H1 (cell line): ENCODE data around the gene DPF3. TPM values are rescaled to one million over a fixed set of nuclear protein-coding genes. Genes with fewer than 3 reads are reported as not detected.

Experiments used
- CTCF ChIA-PET: fragments of 300-600 bp; sonication (Branson Sonifier 250); formaldehyde crosslinking; loops from one replicate; lab custom pipeline; 2021; ENCODE audit not compliant: partially characterized antibody; lab: Charles Lee
- POLR2A ChIA-PET: fragments of 300-600 bp; sonication (Branson Sonifier 250); formaldehyde crosslinking; loops from one replicate; lab custom pipeline; 2021; ENCODE audit warnings: inconsistent platforms; ENCODE audit not compliant: partially characterized antibody; lab: Charles Lee
- DNase-seq, 2 experiments: peaks; one replicate each; pipeline versions ENCODE4 v3.0.0 to v3.0.0-alpha.2; 2010 to 2022; ENCODE audit warnings: low spot score in 2 of 2, low read depth in 1 of 2, mixed read lengths in 1 of 2
- FAIRE-seq: peaks from 2 replicates; lab custom pipeline; 2011; peaks lifted over from hg19 to GRCh38; lab: Jason Lieb, UNC
- H2AFZ ChIP-seq: 2 replicates; pipeline ENCODE4 v1.8.1; 2012; ENCODE audit warnings: low read length, inconsistent platforms
- H2AK5ac ChIP-seq: 2 replicates; pipeline ENCODE4 v1.6.1; 2013; ENCODE audit warnings: low read depth, low read length
- H2BK120ac ChIP-seq: replicated peaks from 2 replicates; pipeline ENCODE3; 2013; ENCODE audit warnings: low read depth, low read length, inconsistent platforms
- H2BK12ac ChIP-seq: 2 replicates; pipeline ENCODE4 v1.6.1; 2013; ENCODE audit warnings: low read depth, low read length
- H2BK15ac ChIP-seq: 2 replicates; pipeline ENCODE4 v1.6.1; 2013; ENCODE audit warnings: low read length
- H2BK20ac ChIP-seq: 2 replicates; pipeline ENCODE4 v1.6.1; 2013; ENCODE audit warnings: low read length
- H2BK5ac ChIP-seq: 2 replicates; pipeline ENCODE4 v1.6.1; 2013; ENCODE audit warnings: low read depth, low read length
- H3K14ac ChIP-seq: 2 replicates; pipeline ENCODE4 v1.6.1; 2013; ENCODE audit warnings: inconsistent platforms; ENCODE audit not compliant: insufficient read length
- H3K18ac ChIP-seq: 2 replicates; pipeline ENCODE4 v1.6.1; 2013; ENCODE audit warnings: low read length; ENCODE audit errors: extremely low read depth
- H3K23ac ChIP-seq: 2 replicates; pipeline ENCODE4 v1.6.1; 2013; ENCODE audit warnings: inconsistent platforms; ENCODE audit not compliant: insufficient read length
- H3K23me2 ChIP-seq: 2 replicates; pipeline ENCODE4 v1.6.1; 2013; ENCODE audit warnings: low read depth, low read length
- H3K27ac ChIP-seq: 2 replicates; pipeline ENCODE4 v1.6.1; 2011; ENCODE audit warnings: low read depth, low read length, inconsistent platforms
- H3K27me3 ChIP-seq, 4 experiments: replicated peaks in 1 of 4; 1 replicate in 1 of 4; 2 replicates in 3 of 4; pipeline versions ENCODE4 v1.6.1 to v1.8.1; 2011 to 2013; ENCODE audit warnings: low read length in 3 of 4, mild to moderate bottlenecking in 3 of 4, inconsistent platforms in 2 of 4, mixed read lengths in 2 of 4, moderate library complexity in 1 of 4; ENCODE audit not compliant: control insufficient read depth in 3 of 4, insufficient read depth in 3 of 4; ENCODE audit errors: extremely low read depth in 1 of 4
- H3K36me3 ChIP-seq, 4 experiments: 2 replicates each; pipeline versions ENCODE4 v1.6.1 to v1.8.1; 2011 to 2013; ENCODE audit warnings: mild to moderate bottlenecking in 4 of 4, low read length in 3 of 4, moderate library complexity in 2 of 4, control low read depth in 1 of 4, inconsistent platforms in 1 of 4; ENCODE audit not compliant: insufficient read depth in 4 of 4, control insufficient read depth in 2 of 4
- H3K4ac ChIP-seq: replicated peaks from 2 replicates; pipeline ENCODE3; 2013; ENCODE audit warnings: low read length, low read depth, mixed read lengths, inconsistent platforms; ENCODE audit not compliant: insufficient read length
- H3K4me1 ChIP-seq, 4 experiments: replicated peaks in 1 of 4; 1 replicate in 1 of 4; 2 replicates in 3 of 4; pipeline versions ENCODE4 v1.6.1 to v1.8.1; 2011 to 2013; ENCODE audit warnings: low read length in 3 of 4, inconsistent platforms in 2 of 4, mixed read lengths in 1 of 4; ENCODE audit not compliant: insufficient read depth in 4 of 4, control insufficient read depth in 3 of 4
- H3K4me2 ChIP-seq, 2 experiments: 2 replicates each; pipeline versions ENCODE4 v1.6.1 to v1.8.1; 2011 to 2013; ENCODE audit warnings: low read depth in 2 of 2, low read length in 2 of 2, control low read depth in 1 of 2, inconsistent platforms in 1 of 2, mild to moderate bottlenecking in 1 of 2; ENCODE audit not compliant: insufficient read depth in 1 of 2
- H3K4me3 ChIP-seq, 4 experiments: fragments of 200-600, 300-600 bp in 1 of 4; sonication (generic), shearing (Covaris generic), sonication (Bioruptor Twin) in 1 of 4; 2 replicates each; pipeline versions ENCODE4 v1.5.1 to v1.8.1; 2011 to 2016; ENCODE audit warnings: low read length in 4 of 4, low read depth in 3 of 4, control low read depth in 2 of 4, inconsistent platforms in 2 of 4, mild to moderate bottlenecking in 2 of 4, mixed read lengths in 1 of 4, moderate library complexity in 1 of 4; ENCODE audit not compliant: insufficient read depth in 2 of 4; ENCODE audit errors: extremely low read depth in 1 of 4
- H3K56ac ChIP-seq: replicated peaks from 2 replicates; pipeline ENCODE3; 2013; ENCODE audit warnings: low read depth, mild to moderate bottlenecking, mixed read lengths, low read length, inconsistent platforms; ENCODE audit not compliant: insufficient read length
- H3K79me1 ChIP-seq: 2 replicates; pipeline ENCODE4 v1.6.1; 2013; ENCODE audit warnings: low read depth, low read length, control low read depth
- H3K79me2 ChIP-seq, 2 experiments: 2 replicates each; pipeline versions ENCODE4 v1.6.1 to v1.8.1; 2012 to 2013; ENCODE audit warnings: low read length in 2 of 2, mild to moderate bottlenecking in 2 of 2, inconsistent platforms in 1 of 2; ENCODE audit not compliant: insufficient read depth in 2 of 2, control insufficient read depth in 1 of 2
- H3K9ac ChIP-seq, 4 experiments: replicated peaks in 1 of 4; 1 replicate in 1 of 4; 2 replicates in 3 of 4; pipeline versions ENCODE4 v1.6.1 to v1.8.1; 2011 to 2013; ENCODE audit warnings: low read depth in 3 of 4, low read length in 3 of 4, control low read depth in 2 of 4, mild to moderate bottlenecking in 2 of 4, moderate library complexity in 2 of 4, inconsistent platforms in 1 of 4; ENCODE audit errors: extremely low read depth in 1 of 4
- H3K9me3 ChIP-seq, 2 experiments: 2 replicates each; pipeline versions ENCODE4 v1.6.1 to v1.8.1; 2012 to 2013; ENCODE audit warnings: mild to moderate bottlenecking in 2 of 2, moderate library complexity in 2 of 2, control low read depth in 1 of 2, inconsistent platforms in 1 of 2, low read depth in 1 of 2, low read length in 1 of 2, mixed read lengths in 1 of 2; ENCODE audit not compliant: insufficient read depth in 2 of 2
- H4K20me1 ChIP-seq, 2 experiments: replicated peaks in 1 of 2; 2 replicates each; pipeline versions ENCODE3 to v1.8.1; 2011 to 2013; ENCODE audit warnings: inconsistent platforms in 2 of 2, low read length in 2 of 2, mild to moderate bottlenecking in 1 of 2; ENCODE audit not compliant: insufficient read depth in 2 of 2, control insufficient read depth in 1 of 2
- H4K5ac ChIP-seq: 2 replicates; pipeline ENCODE4 v1.6.1; 2013; ENCODE audit warnings: low read length, low read depth, mixed read lengths, inconsistent platforms; ENCODE audit not compliant: insufficient read length
- H4K8ac ChIP-seq: 2 replicates; pipeline ENCODE4 v1.8.0; 2013; ENCODE audit warnings: mild to moderate bottlenecking, moderate library complexity, low read length, inconsistent platforms; ENCODE audit not compliant: insufficient read depth; ENCODE audit errors: extremely low read depth
- H4K91ac ChIP-seq: replicated peaks from 2 replicates; pipeline ENCODE3; 2013; ENCODE audit warnings: low read length, mixed read lengths, inconsistent platforms; ENCODE audit not compliant: insufficient read length
- CBX5 ChIP-seq: fragments of 300-800, 300-1000 bp; sonication (generic); IDR thresholded peaks from 2 replicates; pipeline ENCODE4 v1.7.1; 2016; ENCODE audit warnings: antibody characterized with exemption, low read length, low read depth
- CEBPB ChIP-seq: IDR thresholded peaks from 2 replicates; pipeline ENCODE4 v1.6.1; 2012; ENCODE audit warnings: low read depth, low read length
- CHD1 ChIP-seq: IDR thresholded peaks from 2 replicates; pipeline ENCODE4 v1.6.1; 2012; ENCODE audit warnings: low read depth, low read length, improper control_type of control experiment
- FOSL1 ChIP-seq: IDR thresholded peaks from 2 replicates; pipeline ENCODE4 v1.6.1; 2011; ENCODE audit warnings: mild to moderate bottlenecking, low read depth, low read length, moderate library complexity; ENCODE audit not compliant: insufficient read depth
- GTF2F1 ChIP-seq: IDR thresholded peaks from 2 replicates; pipeline ENCODE4 v1.6.1; 2012; ENCODE audit warnings: low read depth, low read length, improper control_type of control experiment, borderline replicate concordance
- MAX ChIP-seq: IDR thresholded peaks from 2 replicates; pipeline ENCODE4 v1.6.1; 2012; ENCODE audit warnings: inconsistent platforms
- POLR2A ChIP-seq, 2 experiments: IDR thresholded peaks; 1 replicate in 1 of 2; 2 replicates in 1 of 2; pipeline ENCODE4 v1.6.1; 2011; ENCODE audit warnings: low read depth in 2 of 2, low read length in 2 of 2, mild to moderate bottlenecking in 2 of 2; ENCODE audit errors: control extremely low read depth in 1 of 2
- RBBP5 ChIP-seq: IDR thresholded peaks from 2 replicates; pipeline ENCODE4 v1.7.1; 2012; ENCODE audit warnings: low read depth, mild to moderate bottlenecking, inconsistent platforms, low read length, moderate library complexity, borderline replicate concordance
- SIRT6 ChIP-seq: IDR thresholded peaks from one replicate; pipeline ENCODE4 v1.7.1; 2012; ENCODE audit warnings: low read length, inconsistent platforms
- ZNF274 ChIP-seq: IDR thresholded peaks from 2 replicates; pipeline ENCODE4 v1.7.0; 2012; ENCODE audit warnings: low read length, borderline replicate concordance; ENCODE audit errors: extremely low read depth
- WGBS, 2 experiments: shearing (Covaris generic) in 1 of 2; methylation state at CpG; one replicate each; pipeline versions ENCODE4 v1.1.6 to v1.1.7; 2013 to 2015; ENCODE audit warnings: low lambda C conversion rate in 2 of 2, mixed read lengths in 2 of 2, inconsistent platforms in 1 of 2, low coverage in 1 of 2, missing lambda C conversion rate in 1 of 2; ENCODE audit not compliant: insufficient replicate concordance in 2 of 2, insufficient coverage in 1 of 2, insufficient read length in 1 of 2; ENCODE audit errors: extremely low coverage in 1 of 2, missing lambda C conversion rate in 1 of 2; 5-methylcytosine and 5-hydroxymethylcytosine counted together
- polyA plus RNA-seq, 7 experiments: library from polyadenylated mRNA; depleted of rRNA in 3 of 7; stranded (reverse) in 5 of 7; unstranded in 2 of 7; fragments of >200 nt in 5 of 7; fragments of 200-250 nt in 2 of 7; gene quantifications; 1 replicate in 5 of 7; 2 replicates in 1 of 7; 4 replicates in 1 of 7; pipeline versions ENCODE4 v1.2.1 to v1.2.3, GENCODE V29; 2011 to 2013; ENCODE audit warnings: missing spikeins in 2 of 7, mixed read lengths in 2 of 7
- total RNA-seq: library from RNA; stranded (reverse); fragmentation: NEBNext Ultra II Directional; extraction: Animal tissue kit (Norgen Biotek cat#: 25700); gene quantifications from 2 replicates; pipeline ENCODE4 v1.2.1, GENCODE V29; 2021
- TF ChIP-seq, protein P1 (sequence below), 3 experiments: IDR thresholded peaks; 1 replicate in 2 of 3; 2 replicates in 1 of 3; pipeline versions ENCODE4 v1.5.1 to v1.6.1; 2011; ENCODE audit warnings: low read length in 3 of 3, mild to moderate bottlenecking in 3 of 3, inconsistent platforms in 2 of 3, low read depth in 1 of 3, moderate library complexity in 1 of 3; ENCODE audit not compliant: insufficient read depth in 1 of 3; ENCODE audit errors: control extremely low read depth in 1 of 3
- TF ChIP-seq, protein P2 (sequence below): IDR thresholded peaks from 2 replicates; pipeline ENCODE4 v1.6.1; 2011; ENCODE audit warnings: low read depth, mild to moderate bottlenecking, low read length; ENCODE audit not compliant: insufficient read depth

DPF3 gene
- total and polyA plus RNA-seq, 2 of the 8 experiments (the other 6 are each of a cell fraction or from before 2014, with no cell fraction given), result 0.19 TPM; not detected in 1

- WGBS, 2 experiments, result 95 to 100% methylated on average over 2 to 9 of the region's 9 CpGs
- Histone ChIP-seq H3K4me3 (no peak overlapping the region), H3K9me3 (no peaks in the 10 kb centered on the region), H4K8ac (no peak overlapping the region), H3K18ac (no peak overlapping the region), H3K4ac (no peak overlapping the region), H3K14ac (no peak overlapping the region), H3K23me2 (no peaks in the 10 kb centered on the region; the same call in 1 of the 2 replicates), H3K23ac (no peak overlapping the region), H3K79me1 (no peaks in the 10 kb centered on the region), H3K9ac (no peak overlapping the region), H3K27me3 (no peaks in the 10 kb centered on the region), H2BK5ac (no peak overlapping the region), H3K36me3 (no peaks in the 10 kb centered on the region), H3K56ac (no peak overlapping the region), H3K79me2 (no peaks in the 10 kb centered on the region), H3K27ac (no peak overlapping the region), H2AK5ac (no peak overlapping the region), H3K4me2 (no peak overlapping the region), H3K4me1 (no peaks in the 10 kb centered on the region), H4K5ac (no peak overlapping the region), H2BK15ac (no peak overlapping the region), H2BK12ac (no peak overlapping the region), H2BK120ac (no peak overlapping the region), H4K20me1 (no peaks in the 10 kb centered on the region), H2BK20ac (no peak overlapping the region), H4K91ac (no peak overlapping the region), H2AFZ (no peak overlapping the region)
- FAIRE-seq (no peak), DNase-seq (no peak)
- ChIA-PET CTCF (interaction anchor here (0.9 to 1.7 kb wide), 3 partner anchors 9 to 130 kb away, joined by 3 read pairs; no protein-coding TSS in a partner anchor), POLR2A (no interaction called here)
- TF ChIP-seq MAX (no peak), ZNF274 (no peak), CEBPB (no peak), POLR2A (IDR thresholded peaks at IDR 0.05; ENCODE audit: control extremely low read depth in 1 of 2, low read depth in 2 of 2, low read length in 2 of 2) (no peak), GTF2F1 (no peak), SIRT6 (no peak), CBX5 (no peak), RBBP5 (no peak), FOSL1 (no peak), CHD1 (no peak)
- TF ChIP-seq, protein P1, sequence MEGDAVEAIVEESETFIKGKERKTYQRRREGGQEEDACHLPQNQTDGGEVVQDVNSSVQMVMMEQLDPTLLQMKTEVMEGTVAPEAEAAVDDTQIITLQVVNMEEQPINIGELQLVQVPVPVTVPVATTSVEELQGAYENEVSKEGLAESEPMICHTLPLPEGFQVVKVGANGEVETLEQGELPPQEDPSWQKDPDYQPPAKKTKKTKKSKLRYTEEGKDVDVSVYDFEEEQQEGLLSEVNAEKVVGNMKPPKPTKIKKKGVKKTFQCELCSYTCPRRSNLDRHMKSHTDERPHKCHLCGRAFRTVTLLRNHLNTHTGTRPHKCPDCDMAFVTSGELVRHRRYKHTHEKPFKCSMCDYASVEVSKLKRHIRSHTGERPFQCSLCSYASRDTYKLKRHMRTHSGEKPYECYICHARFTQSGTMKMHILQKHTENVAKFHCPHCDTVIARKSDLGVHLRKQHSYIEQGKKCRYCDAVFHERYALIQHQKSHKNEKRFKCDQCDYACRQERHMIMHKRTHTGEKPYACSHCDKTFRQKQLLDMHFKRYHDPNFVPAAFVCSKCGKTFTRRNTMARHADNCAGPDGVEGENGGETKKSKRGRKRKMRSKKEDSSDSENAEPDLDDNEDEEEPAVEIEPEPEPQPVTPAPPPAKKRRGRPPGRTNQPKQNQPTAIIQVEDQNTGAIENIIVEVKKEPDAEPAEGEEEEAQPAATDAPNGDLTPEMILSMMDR (IDR thresholded peaks at IDR 0.05; ENCODE audit: control extremely low read depth in 1 of 3, insufficient read depth in 1 of 3, low read depth in 1 of 3, low read length in 3 of 3), result no peak
- TF ChIP-seq, protein P2, sequence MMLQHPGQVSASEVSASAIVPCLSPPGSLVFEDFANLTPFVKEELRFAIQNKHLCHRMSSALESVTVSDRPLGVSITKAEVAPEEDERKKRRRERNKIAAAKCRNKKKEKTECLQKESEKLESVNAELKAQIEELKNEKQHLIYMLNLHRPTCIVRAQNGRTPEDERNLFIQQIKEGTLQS, result no peak
Measured at GRCh38 chr14:72647782-72648181, 246.1 kb downstream of the DPF3 start.
